A673 (cell line): ENCODE measurements around the gene PGLYRP1.

Source experiments
- CTCF ChIP-seq: fragments of 300-800, 200-600 bp; sonication (generic); conservative IDR thresholded peaks from 2 replicates; pipeline ENCODE4 v1.5.1; 2017; ENCODE audit warnings: low read depth, mild to moderate bottlenecking, antibody characterized with exemption, low read length, moderate library complexity, mixed read lengths
- EZH2 ChIP-seq: fragments of 200-600 bp; sonication (generic); IDR thresholded peaks from 2 replicates; pipeline ENCODE4 v1.6.1; 2017; ENCODE audit warnings: borderline replicate concordance, low read depth, mild to moderate bottlenecking, mixed read lengths, antibody characterized with exemption, low read length; ENCODE audit not compliant: poor library complexity, severe bottlenecking

GRCh38 chr19:46043519-46043918 is 20.7 kb upstream of the PGLYRP1 start:
- TF ChIP-seq CTCF (no peak), EZH2 (no peak)
